A549 (cell line): ENCODE measurements around the gene IFRD1. TPM values are rescaled to one million over a fixed set of nuclear protein-coding genes. Genes with fewer than 3 reads are reported as not detected.

Experiments
- ATAC-seq, 2 experiments: fragments of 200-7000 bp in 1 of 2; fragments of >200 bp in 1 of 2; cut with Nextera tagmentation in 1 of 2; cut with Tn5 transposase in 1 of 2; 3 replicates each; pipeline versions ENCODE4 v1.8.0 to v1.9.1; 2018 to 2020; ENCODE audit warnings: mild to moderate bottlenecking in 1 of 2, moderate library complexity in 1 of 2
- CTCF ChIA-PET: fragments of 300-600 bp; sonication (Branson Sonifier 250); formaldehyde crosslinking; extraction: SDS; loops from one replicate; lab custom pipeline; 2021; ENCODE audit warnings: antibody characterized with exemption, inconsistent platforms; lab: Yijun Ruan, JAX
- POLR2A ChIA-PET: fragments of 350-600 bp; formaldehyde crosslinking; extraction: SDS; loops from one replicate; lab custom pipeline; 2021; ENCODE audit warnings: antibody characterized with exemption, inconsistent platforms; lab: Yijun Ruan, JAX
- DNase-seq, 2 experiments: peaks; one replicate each; pipeline versions ENCODE4 v3.0.0 to v3.0.0-alpha.2; 2011 to 2016; ENCODE audit warnings: low read depth in 1 of 2, low spot score in 1 of 2
- FAIRE-seq: peaks from 2 replicates; lab custom pipeline; 2011; peaks lifted over from hg19 to GRCh38; lab: Jason Lieb, UNC
- H3K27ac ChIP-seq, 2 experiments: fragments of >200 bp; sonication (Bioruptor Twin); formaldehyde crosslinking; 3 replicates each; pipeline ENCODE4 v1.5.1; 2016 to 2017
- H3K4me1 ChIP-seq: fragments of >200 bp; sonication (Bioruptor Twin); formaldehyde crosslinking; 3 replicates; pipeline ENCODE4 v1.6.1; 2016
- H3K4me2 ChIP-seq: fragments of >200 bp; sonication (Bioruptor Twin); formaldehyde crosslinking; 3 replicates; pipeline ENCODE4 v1.6.1; 2016
- H3K4me3 ChIP-seq: fragments of >200 bp; sonication (Bioruptor Twin); formaldehyde crosslinking; 3 replicates; pipeline ENCODE4 v1.5.1; 2016
- H3K9me3 ChIP-seq: fragments of >200 bp; sonication (Bioruptor Twin); formaldehyde crosslinking; 3 replicates; pipeline ENCODE4 v1.6.1; 2016
- CTCF ChIP-seq: fragments of >200 bp; sonication (Bioruptor Twin); formaldehyde crosslinking; IDR thresholded peaks from 3 replicates; pipeline ENCODE4 v1.5.1; 2016
- E2F6 ChIP-seq: IDR thresholded peaks from 2 replicates; pipeline ENCODE4 v1.6.1; 2012; ENCODE audit warnings: low read depth, borderline replicate concordance
- EHMT2 ChIP-seq: fragments of 200-600 bp; sonication (generic); IDR thresholded peaks from 2 replicates; pipeline ENCODE4 v1.6.1; 2016; ENCODE audit warnings: antibody characterized with exemption, low read depth, mild to moderate bottlenecking, moderate library complexity
- ELK1 ChIP-seq: fragments of 150-350 bp; IDR thresholded peaks from 2 replicates; pipeline ENCODE4 v1.6.1; 2014; ENCODE audit warnings: low read depth, mild to moderate bottlenecking, low read length
- FOSL2 ChIP-seq, 2 experiments: fragments of 450-650 bp in 1 of 2; fragments of >200 bp in 1 of 2; sonication (Bioruptor Twin) in 1 of 2; formaldehyde crosslinking; IDR thresholded peaks; 2 replicates each; pipeline versions ENCODE4 v1.5.0 to v1.6.1; 2016 to 2020; ENCODE audit warnings: mild to moderate bottlenecking in 1 of 2, moderate library complexity in 1 of 2
- GATA3 ChIP-seq: IDR thresholded peaks from 2 replicates; pipeline ENCODE4 v1.6.1; 2012; ENCODE audit warnings: borderline replicate concordance
- HOXB13 ChIP-seq: fragments of 250-450 bp; sonication (Bioruptor Pico); IDR thresholded peaks from 2 replicates; pipeline ENCODE4 v1.5.0; 2020; ENCODE audit warnings: low read depth, mild to moderate bottlenecking, moderate library complexity
- JUN ChIP-seq, 2 experiments: fragments of >200 bp; sonication (Bioruptor Twin); formaldehyde crosslinking; IDR thresholded peaks; 2 replicates in 1 of 2; 3 replicates in 1 of 2; pipeline ENCODE4 v1.6.1; 2016 to 2017
- KDM1A ChIP-seq: fragments of 200-600 bp; sonication (generic); IDR thresholded peaks from 2 replicates; pipeline ENCODE4 v1.6.1; 2016; ENCODE audit warnings: low read depth, mild to moderate bottlenecking
- MAFK ChIP-seq: fragments of 450-650 bp; IDR thresholded peaks from 2 replicates; pipeline ENCODE4 v1.6.1; 2014; ENCODE audit not compliant: partially characterized antibody
- MAX ChIP-seq: IDR thresholded peaks from 2 replicates; pipeline ENCODE4 v1.6.1; 2012
- MAZ ChIP-seq: fragments of 150-350 bp; IDR thresholded peaks from 2 replicates; pipeline ENCODE4 v1.6.1; 2014; ENCODE audit warnings: antibody characterized with exemption, low read depth, low read length, borderline replicate concordance
- NR3C1 ChIP-seq: fragments of >200 bp; sonication (Bioruptor Twin); formaldehyde crosslinking; IDR thresholded peaks from 3 replicates; pipeline ENCODE4 v1.6.1; 2017
- POLR2AphosphoS2 ChIP-seq: conservative IDR thresholded peaks from 2 replicates; pipeline ENCODE4 v1.6.1; 2012; ENCODE audit warnings: low read length, improper control_type of control experiment, inconsistent platforms
- RAD21 ChIP-seq, 2 experiments: fragments of >200 bp in 1 of 2; sonication (Bioruptor Twin) in 1 of 2; formaldehyde crosslinking in 1 of 2; IDR thresholded peaks in 1 of 2; conservative IDR thresholded peaks in 1 of 2; 2 replicates in 1 of 2; 3 replicates in 1 of 2; pipeline ENCODE4 v1.6.1; 2012 to 2018; ENCODE audit warnings: inconsistent platforms in 1 of 2
- RARB ChIP-seq: fragments of 250-450 bp; sonication (Bioruptor Pico); IDR thresholded peaks from 2 replicates; pipeline ENCODE4 v1.8.0; 2021; ENCODE audit warnings: mild to moderate bottlenecking, moderate library complexity
- RNF2 ChIP-seq: fragments of 200-600 bp; sonication (generic); IDR thresholded peaks from 2 replicates; pipeline ENCODE4 v1.6.1; 2016; ENCODE audit warnings: low read depth, mild to moderate bottlenecking, antibody characterized with exemption, moderate library complexity, borderline replicate concordance
- TFCP2L1 ChIP-seq: fragments of 250-450 bp; sonication (Bioruptor Pico); IDR thresholded peaks from 2 replicates; pipeline ENCODE4 v1.5.0; 2021; ENCODE audit warnings: mild to moderate bottlenecking
- USF2 ChIP-seq: fragments of 450-650 bp; IDR thresholded peaks from 2 replicates; pipeline ENCODE4 v1.6.1; 2014; ENCODE audit warnings: antibody characterized with exemption
- ZNF302 ChIP-seq: fragments of 250-450 bp; sonication (Bioruptor Pico); IDR thresholded peaks from 2 replicates; pipeline ENCODE4 v1.9.0; 2021; ENCODE audit warnings: inconsistent platforms, mild to moderate bottlenecking, moderate library complexity
- WGBS: methylation state at CpG from one replicate; pipeline ENCODE4 v1.1.6; 2017; ENCODE audit errors: missing lambda C conversion rate; 5-methylcytosine and 5-hydroxymethylcytosine counted together
- polyA plus RNA-seq, 4 experiments: library from polyadenylated mRNA; depleted of rRNA in 3 of 4; stranded (reverse); fragments of >200 nt; fragmentation: RNase III in 1 of 4; extraction: RNeasy Plus Mini Kit Qiagen cat#74134 plus additional on column Dnase treatment in 1 of 4; gene quantifications; 2 replicates in 3 of 4; 3 replicates in 1 of 4; pipeline ENCODE4 v1.2.3, GENCODE V29; 2011 to 2017

Gene IFRD1
- polyA plus RNA-seq, 2 of the 4 experiments (the other 2 are of a cell fraction) = 38.8 to 129 TPM

- ChIA-PET POLR2A (no interaction called here), CTCF (interaction anchor here (1.4 kb wide), 1 partner anchor 18 kb away, joined by 4 read pairs; no protein-coding TSS in a partner anchor)
- DNase-seq = no peak
- H3K4me1 ChIP-seq = peaks cover 8% of the 10 kb centered on the region
- no peaks in the 10 kb centered on the region for H3K9me3 ChIP-seq
- no peak overlapping the region for H3K27ac ChIP-seq
- H3K4me3 ChIP-seq = no peak overlapping the region
- no peak overlapping the region for H3K4me2 ChIP-seq
- FAIRE-seq = no peak
- no peak for ATAC-seq
- no peak for TF ChIP-seq RAD21 (conservative IDR thresholded peaks at IDR 0.05 in 1 of 2, IDR thresholded peaks at IDR 0.05 in 1 of 2)
- peak; percentile 82 for TF ChIP-seq POLR2AphosphoS2
- TF ChIP-seq, all 56 proteins: peak for 1
- WGBS = 95% methylated on average over 8 of the region's 8 CpGs
Measured at GRCh38 chr7:112476390-112477052, 26.3 kb downstream of the IFRD1 start.

- 83% methylated on average over 2 of the region's 2 CpGs for WGBS
- POLR2A ChIA-PET = interaction anchor here (2.5 kb wide), 1 partner anchor 31 kb away, joined by 14 read pairs; the partner anchor contains the start of gene IFRD1
- no peak for ATAC-seq
- TF ChIP-seq ZNF302 (CRISPR knock-in tag) (no peak), RARB (CRISPR knock-in tag) (no peak), KDM1A (no peak), USF2 (no peak), GATA3 (no peak), ELK1 (no peak), NR3C1 (no peak)
- TF ChIP-seq, all 56 proteins: peak for 0
- H3K27ac ChIP-seq = no peak overlapping the region
- DNase-seq (no peak), FAIRE-seq (peak; percentile 89)
- CTCF ChIA-PET = interaction anchor here (0.6 to 2.3 kb wide), 10 partner anchors 11 to 718 kb away, joined by 3 to 8 read pairs (median 6); no protein-coding TSS in a partner anchor
- no peaks in the 10 kb centered on the region for H3K9me3 ChIP-seq
- H3K4me3 ChIP-seq = no peak overlapping the region
- H3K4me2 ChIP-seq = peak overlapping the region; percentile 35; the same call in 2 of the 3 replicates
- H3K4me1 ChIP-seq = peaks cover 44% of the 10 kb centered on the region
Measured at GRCh38 chr7:112481121-112481736, 31.0 kb downstream of the IFRD1 start.

- TF ChIP-seq GATA3 (peak; percentile 37; the same call in 1 of the 2 replicates), USF2 (0 out of 2 replicates have a peak, but pooled peaks have one; percentile 29), MAX (peak; percentile 84), CTCF (no peak), RNF2 (no peak), HOXB13 (no peak), E2F6 (peak; percentile 70), JUN (IDR thresholded peaks at IDR 0.05) (0 out of 5 replicates have a peak, but pooled peaks of 1 of the 2 experiments have one; percentile 30), FOSL2 (IDR thresholded peaks at IDR 0.05) (peak; percentile 50; the same call in 1 of the 2 replicates), FOSL2 (CRISPR knock-in tag; IDR thresholded peaks at IDR 0.05) (peak; percentile 80), TFCP2L1 (no peak), MAFK (peak; percentile 59), RAD21 (conservative IDR thresholded peaks at IDR 0.05 in 1 of 2, IDR thresholded peaks at IDR 0.05 in 1 of 2) (no peak), MAZ (no peak), EHMT2 (no peak)
- TF ChIP-seq, all 56 proteins: peak for 7
- H3K4me1 ChIP-seq = peaks cover 44% of the 10 kb centered on the region
- peak overlapping the region in 1 of 2 experiments; percentile 11; a peak in 1 of 6 replicates for H3K27ac ChIP-seq
- CTCF ChIA-PET = interaction anchor here (0.6 to 2.6 kb wide), 7 partner anchors 13 to 547 kb away, joined by 3 to 13 read pairs (median 6); no protein-coding TSS in a partner anchor
- POLR2A ChIA-PET = interaction anchor here (2.5 kb wide), 1 partner anchor 31 kb away, joined by 14 read pairs; the partner anchor contains the start of gene IFRD1
- ATAC-seq = peak; percentile 73 to 76
- 23% methylated on average over 3 of the region's 3 CpGs for WGBS
- no peaks in the 10 kb centered on the region for H3K9me3 ChIP-seq
- H3K4me2 ChIP-seq = peak overlapping the region; percentile 35
- no peak overlapping the region for H3K4me3 ChIP-seq
- DNase-seq = peak; percentile 39 to 77
- FAIRE-seq = peak; percentile 13
Measured at GRCh38 chr7:112481833-112482670, 31.8 kb downstream of the IFRD1 start.
